ENCODE data around the gene PTGIR. TPM values are rescaled to one million over a fixed set of nuclear protein-coding genes. Genes with fewer than 3 reads are reported as not detected.

The PTGIR gene
- total RNA-seq (2022; extraction: Qiagen RNA extraction) = 0.08 to 0.22 TPM (median 0.09 TPM) in 3 of 5 replicates, not detected in the others

GRCh38 chr19:46624958-46625661 lies at the start of gene PTGIR:
Gene PTGIR (minus strand): TSS chr19:46625089. CDS start chr19:46624225, 864 bp downstream.

GRCh38 chr19:46661020-46661731 lies 36.3 kb upstream of the PTGIR start, which contains the start of gene DACT3:
Gene DACT3 (minus strand): TSS chr19:46661182. CDS start chr19:46661064, 118 bp downstream.

GRCh38 chr19:46635920-46636761 lies 11.3 kb upstream of the PTGIR start, which contains the start of gene GNG8:
Gene GNG8 (minus strand): TSS chr19:46636202. CDS start chr19:46634682, 1,520 bp downstream.

GRCh38 chr19:46601318-46602224 lies 23.3 kb downstream of the PTGIR start, which contains the start of gene CALM3:
Gene CALM3 (plus strand): TSS chr19:46601330. CDS start chr19:46601435, 105 bp downstream.

Other genes with a start within 250 kb of the PTGIR start
- gene CCDC8, start 211.5 kb downstream of the PTGIR start, total RNA-seq (2022; extraction: Qiagen RNA extraction) = 0.02 TPM in 1 of 5 replicates, not detected in the others
- gene PNMA8C, start 196.2 kb downstream of the PTGIR start, total RNA-seq (2022; extraction: Qiagen RNA extraction) = not detected in 5 replicates
- gene PNMA8A, start 153.5 kb downstream of the PTGIR start, total RNA-seq (2022; extraction: Qiagen RNA extraction) = 9.6 to 11.5 TPM (median 10.9 TPM) in 5 replicates
- gene PNMA8B, start 129.2 kb downstream of the PTGIR start, total RNA-seq (2022; extraction: Qiagen RNA extraction) = not detected in 5 replicates
- gene CALM3, start 23.8 kb downstream of the PTGIR start, total RNA-seq (2022; extraction: Qiagen RNA extraction) = 206 to 253 TPM (median 241 TPM) in 5 replicates
- gene GNG8, start 11.1 kb upstream of the PTGIR start, total RNA-seq (2022; extraction: Qiagen RNA extraction) = not detected in 5 replicates
- gene DACT3, start 36.1 kb upstream of the PTGIR start, total RNA-seq (2022; extraction: Qiagen RNA extraction) = 0.29 to 0.39 TPM (median 0.31 TPM) in 5 replicates
- 24.2 to 34.1 TPM (median 30.3 TPM) in 5 replicates for gene PRKD2, start 92.0 kb upstream of the PTGIR start, total RNA-seq (2022; extraction: Qiagen RNA extraction)
- 16.7 to 22.8 TPM (median 21.0 TPM) in 5 replicates for gene FKRP, start 121.0 kb upstream of the PTGIR start, total RNA-seq (2022; extraction: Qiagen RNA extraction)
- 70.2 to 98.6 TPM (median 92.3 TPM) in 5 replicates for gene STRN4, start 121.4 kb upstream of the PTGIR start, total RNA-seq (2022; extraction: Qiagen RNA extraction)
- gene SLC1A5, start 163.5 kb upstream of the PTGIR start, total RNA-seq (2022; extraction: Qiagen RNA extraction) = 235 to 281 TPM (median 252 TPM) in 5 replicates
- 232 to 329 TPM (median 314 TPM) in 5 replicates for gene AP2S1, start 225.8 kb upstream of the PTGIR start, total RNA-seq (2022; extraction: Qiagen RNA extraction)
- gene ARHGAP35, start 235.9 kb upstream of the PTGIR start, total RNA-seq (2022; extraction: Qiagen RNA extraction) = 23.0 to 30.9 TPM (median 29.0 TPM) in 5 replicates

Measured in A549 treated with CORT108297 at 1 μM for 4 hours (cell line).